ENCODE measurements around the gene ADIPOQ.
"Not testable (repeated sequence)": the region's sequence is repeated elsewhere in the genome, so short reads cannot be mapped to it uniquely, and the experiment has no call there.

The ADIPOQ gene

DNA sequence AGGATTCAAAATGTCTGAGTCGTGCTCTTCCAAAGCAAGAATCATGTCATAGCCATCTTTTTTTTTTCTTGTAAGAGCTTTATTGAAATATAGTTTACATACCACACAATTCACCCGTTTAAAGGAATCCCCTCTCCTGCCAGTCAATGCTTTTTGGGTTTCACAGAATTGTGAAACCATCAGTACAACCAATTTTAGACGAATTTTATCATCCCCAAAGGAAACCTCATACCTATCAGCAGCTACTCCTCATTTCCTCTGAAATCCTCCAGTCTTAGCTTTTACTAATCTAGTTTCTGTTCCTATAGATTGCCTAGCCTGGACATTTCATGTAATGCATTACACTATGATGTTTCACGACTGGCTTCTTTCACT is 39.6 kb downstream of the ADIPOQ start:
- no peaks in the 10 kb centered on the region for H3K36me3 ChIP-seq (replicated peaks; ENCODE audit: insufficient read depth, low read length)
- no peaks in the 10 kb centered on the region for H3K79me2 ChIP-seq (ENCODE audit: low read length)
- no peaks in the 10 kb centered on the region for H4K20me1 ChIP-seq (ENCODE audit: insufficient read depth, low read length)
- no peak overlapping the region; the same call in 1 of the 2 replicates for H2AFZ ChIP-seq (ENCODE audit: low read length)
- no peaks in the 10 kb centered on the region for H3K9me2 ChIP-seq (replicated peaks; ENCODE audit: insufficient read depth, low read length)
- H3K9me3 ChIP-seq (replicated peaks; ENCODE audit: insufficient read depth, low read length): no peaks in the 10 kb centered on the region
- TF ChIP-seq EZH2phosphoT487 (IDR thresholded peaks at IDR 0.05; ENCODE audit: low read length): no peak
- no peak for TF ChIP-seq EZH2 (optimal IDR thresholded peaks at IDR 0.05; ENCODE audit: low read depth, low read length)
- TF ChIP-seq, protein P1, sequence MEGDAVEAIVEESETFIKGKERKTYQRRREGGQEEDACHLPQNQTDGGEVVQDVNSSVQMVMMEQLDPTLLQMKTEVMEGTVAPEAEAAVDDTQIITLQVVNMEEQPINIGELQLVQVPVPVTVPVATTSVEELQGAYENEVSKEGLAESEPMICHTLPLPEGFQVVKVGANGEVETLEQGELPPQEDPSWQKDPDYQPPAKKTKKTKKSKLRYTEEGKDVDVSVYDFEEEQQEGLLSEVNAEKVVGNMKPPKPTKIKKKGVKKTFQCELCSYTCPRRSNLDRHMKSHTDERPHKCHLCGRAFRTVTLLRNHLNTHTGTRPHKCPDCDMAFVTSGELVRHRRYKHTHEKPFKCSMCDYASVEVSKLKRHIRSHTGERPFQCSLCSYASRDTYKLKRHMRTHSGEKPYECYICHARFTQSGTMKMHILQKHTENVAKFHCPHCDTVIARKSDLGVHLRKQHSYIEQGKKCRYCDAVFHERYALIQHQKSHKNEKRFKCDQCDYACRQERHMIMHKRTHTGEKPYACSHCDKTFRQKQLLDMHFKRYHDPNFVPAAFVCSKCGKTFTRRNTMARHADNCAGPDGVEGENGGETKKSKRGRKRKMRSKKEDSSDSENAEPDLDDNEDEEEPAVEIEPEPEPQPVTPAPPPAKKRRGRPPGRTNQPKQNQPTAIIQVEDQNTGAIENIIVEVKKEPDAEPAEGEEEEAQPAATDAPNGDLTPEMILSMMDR (IDR thresholded peaks at IDR 0.05; ENCODE audit: low read length): no peak
- H3K4me1 ChIP-seq (ENCODE audit: low read length): peaks cover 8% of the 10 kb centered on the region
- no peaks in the 10 kb centered on the region for H3K27me3 ChIP-seq (replicated peaks; ENCODE audit: insufficient read depth, low read length)
- H3F3A ChIP-seq (ENCODE audit: insufficient read depth, low read length): 0 out of 2 replicates have a peak, but pooled peaks cover 3% of the 10 kb centered on the region
- no peak overlapping the region for H3K27ac ChIP-seq (ENCODE audit: low read length)
- no peak overlapping the region for H3K4me3 ChIP-seq (ENCODE audit: low read length)
- no peak overlapping the region for H3K9ac ChIP-seq (ENCODE audit: low read length)
- H3K4me2 ChIP-seq (ENCODE audit: low read depth, low read length): peak overlapping the region; percentile 27; the same call in 1 of the 2 replicates
- no peak for DNase-seq

DNA sequence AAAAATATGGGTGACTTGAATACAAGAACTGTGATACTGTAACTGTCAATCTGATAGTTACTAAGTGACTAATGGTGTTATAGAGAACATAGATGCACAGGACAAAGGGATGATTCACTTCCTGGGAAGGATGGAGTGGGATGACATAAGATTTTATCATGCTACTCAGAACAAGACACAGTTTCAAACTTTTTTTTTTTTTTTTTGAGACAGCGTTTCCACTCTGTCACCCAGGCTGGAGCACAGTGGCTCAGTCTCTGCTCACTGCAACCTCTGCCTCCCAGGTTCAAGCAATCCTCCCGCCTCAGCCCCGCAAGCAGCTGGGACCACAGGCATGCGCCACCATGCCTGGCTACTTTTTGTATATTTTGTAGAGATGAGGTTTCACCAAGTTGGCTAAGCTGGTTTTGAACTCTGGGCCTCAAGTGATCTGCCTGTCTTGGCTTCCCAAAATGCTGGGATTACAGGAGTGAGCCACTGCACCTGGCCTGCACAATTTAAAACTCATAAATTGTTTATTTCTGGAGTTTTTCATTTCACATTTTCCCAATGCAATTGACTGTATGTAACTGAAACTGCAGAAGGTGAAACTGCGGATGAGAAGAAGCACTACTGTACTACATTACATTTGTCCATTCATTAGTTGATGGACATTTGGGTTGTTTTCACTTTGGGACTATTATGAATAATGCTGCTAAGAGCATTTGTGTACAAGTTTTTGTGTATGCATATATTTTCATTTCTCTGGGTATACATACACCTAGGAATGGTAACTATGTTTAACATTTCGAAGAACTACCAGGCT is 40.6 kb downstream of the ADIPOQ start:
- Histone ChIP-seq H3K4me1 (ENCODE audit: low read length) (peaks cover 8% of the 10 kb centered on the region), H2AFZ (ENCODE audit: low read length) (no peak overlapping the region), H3K9me2 (replicated peaks; ENCODE audit: insufficient read depth, low read length) (no peaks in the 10 kb centered on the region), H3K36me3 (replicated peaks; ENCODE audit: insufficient read depth, low read length) (no peaks in the 10 kb centered on the region), H3K79me2 (ENCODE audit: low read length) (no peaks in the 10 kb centered on the region), H3K4me2 (ENCODE audit: low read depth, low read length) (no peak overlapping the region), H3K9ac (ENCODE audit: low read length) (no peak overlapping the region), H4K20me1 (ENCODE audit: insufficient read depth, low read length) (no peaks in the 10 kb centered on the region), H3K9me3 (replicated peaks; ENCODE audit: insufficient read depth, low read length) (no peaks in the 10 kb centered on the region), H3K27ac (ENCODE audit: low read length) (no peak overlapping the region), H3K4me3 (ENCODE audit: low read length) (no peak overlapping the region), H3K27me3 (replicated peaks; ENCODE audit: insufficient read depth, low read length) (no peaks in the 10 kb centered on the region), H3F3A (ENCODE audit: insufficient read depth, low read length) (0 out of 2 replicates have a peak, but pooled peaks cover 3% of the 10 kb centered on the region)
- DNase-seq: no peak
- TF ChIP-seq EZH2 (optimal IDR thresholded peaks at IDR 0.05; ENCODE audit: low read depth, low read length): no peak
- TF ChIP-seq, protein P1 (IDR thresholded peaks at IDR 0.05; ENCODE audit: low read length): no peak
- TF ChIP-seq EZH2phosphoT487 (IDR thresholded peaks at IDR 0.05; ENCODE audit: low read length): no peak

DNA sequence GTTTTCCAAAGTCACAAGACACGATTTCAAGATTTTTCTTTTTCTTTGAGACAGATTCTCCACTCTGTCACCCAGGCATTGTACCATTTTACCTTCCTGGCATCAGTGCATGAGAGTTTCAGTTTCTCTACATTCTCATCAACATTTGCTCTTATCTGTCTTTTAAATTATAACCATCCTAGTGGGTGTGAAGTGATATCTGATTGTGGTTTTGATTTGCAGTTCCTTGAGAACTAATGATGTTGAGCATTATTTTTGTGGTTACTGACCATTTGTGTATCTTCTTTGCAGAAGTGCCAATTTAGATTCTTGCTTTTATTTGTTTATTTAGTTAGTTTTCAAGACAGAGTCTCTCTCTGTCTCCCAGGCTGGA is 41.2 kb downstream of the ADIPOQ start:
- H3K9me3 ChIP-seq (replicated peaks; ENCODE audit: insufficient read depth, low read length): no peaks in the 10 kb centered on the region
- no peaks in the 10 kb centered on the region for H3K9me2 ChIP-seq (replicated peaks; ENCODE audit: insufficient read depth, low read length)
- no peak for DNase-seq
- peaks cover 8% of the 10 kb centered on the region for H3K4me1 ChIP-seq (ENCODE audit: low read length)
- H3K27me3 ChIP-seq (replicated peaks; ENCODE audit: insufficient read depth, low read length): no peaks in the 10 kb centered on the region
- H3K79me2 ChIP-seq (ENCODE audit: low read length): no peaks in the 10 kb centered on the region
- H2AFZ ChIP-seq (ENCODE audit: low read length): no peak overlapping the region
- H3K4me3 ChIP-seq (ENCODE audit: low read length): no peak overlapping the region
- no peak overlapping the region for H3K27ac ChIP-seq (ENCODE audit: low read length)
- H3K36me3 ChIP-seq (replicated peaks; ENCODE audit: insufficient read depth, low read length): no peaks in the 10 kb centered on the region
- H3K4me2 ChIP-seq (ENCODE audit: low read depth, low read length): no peak overlapping the region
- H3F3A ChIP-seq (ENCODE audit: insufficient read depth, low read length): 0 out of 2 replicates have a peak, but pooled peaks cover 3% of the 10 kb centered on the region
- H4K20me1 ChIP-seq (ENCODE audit: insufficient read depth, low read length): no peaks in the 10 kb centered on the region
- no peak for TF ChIP-seq EZH2phosphoT487 (IDR thresholded peaks at IDR 0.05; ENCODE audit: low read length)
- no peak for TF ChIP-seq EZH2 (optimal IDR thresholded peaks at IDR 0.05; ENCODE audit: low read depth, low read length)
- TF ChIP-seq, protein P1 (IDR thresholded peaks at IDR 0.05; ENCODE audit: low read length): no peak
- H3K9ac ChIP-seq (ENCODE audit: low read length): no peak overlapping the region

DNA sequence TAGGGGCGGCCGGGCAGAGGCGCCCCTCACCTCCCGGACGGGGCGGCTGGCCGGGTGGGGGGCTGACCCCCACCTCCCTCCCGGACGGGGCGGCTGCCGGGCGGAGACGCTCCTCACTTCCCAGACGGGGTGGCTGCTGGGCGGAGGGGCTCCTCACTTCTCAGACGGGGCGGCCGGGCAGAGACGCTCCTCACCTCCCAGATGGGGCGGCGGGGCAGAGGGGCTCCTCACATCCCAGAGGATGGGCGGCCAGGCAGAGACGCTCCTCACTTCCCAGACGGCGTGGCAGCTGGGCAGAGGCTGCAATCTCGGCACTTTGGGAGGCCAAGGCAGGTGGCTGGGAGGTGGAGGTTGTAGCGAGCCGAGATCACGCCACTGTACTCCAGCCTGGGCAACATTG is 42.4 kb downstream of the ADIPOQ start:
- not testable (repeated sequence) for H3K4me3 ChIP-seq (ENCODE audit: low read length); H2AFZ ChIP-seq (ENCODE audit: low read length); H3K9me3 ChIP-seq (replicated peaks; ENCODE audit: insufficient read depth, low read length); H3K79me2 ChIP-seq (ENCODE audit: low read length); DNase-seq; H3K36me3 ChIP-seq (replicated peaks; ENCODE audit: insufficient read depth, low read length); H3K27ac ChIP-seq (ENCODE audit: low read length); H3F3A ChIP-seq (ENCODE audit: insufficient read depth, low read length); H4K20me1 ChIP-seq (ENCODE audit: insufficient read depth, low read length); H3K9me2 ChIP-seq (replicated peaks; ENCODE audit: insufficient read depth, low read length); H3K4me2 ChIP-seq (ENCODE audit: low read depth, low read length); H3K27me3 ChIP-seq (replicated peaks; ENCODE audit: insufficient read depth, low read length); H3K4me1 ChIP-seq (ENCODE audit: low read length); H3K9ac ChIP-seq (ENCODE audit: low read length)
